ENCODE measurements around the gene HOMER1. TPM values are rescaled to one million over a fixed set of nuclear protein-coding genes. Genes with fewer than 3 reads are reported as not detected.
"Not testable (repeated sequence)": the region's sequence is repeated elsewhere in the genome, so short reads cannot be mapped to it uniquely, and the experiment has no call there.

Gene HOMER1
- total RNA-seq, 1 donor from 2014 or later, result 51.6 TPM

- ATAC-seq (no peak), DNase-seq (ENCODE audit: missing footprints) (no peak)
- intact Hi-C loops (cut with DNase I), result no loop called here
Observed at GRCh38 chr5:79386679-79387078, 127.3 kb downstream of the HOMER1 start.

- ATAC-seq; intact Hi-C loops (cut with DNase I); DNase-seq (ENCODE audit: missing footprints): not testable (repeated sequence)
Observed at GRCh38 chr5:79385126-79385525, 128.8 kb downstream of the HOMER1 start.

- intact Hi-C loops (cut with DNase I), result loop anchor here (5.0 kb wide), 1 partner anchor 134 kb away; the partner anchor contains the start of gene HOMER1
- peak; percentile 94 for ATAC-seq
- DNase-seq (ENCODE audit: missing footprints), result no peak
Observed at GRCh38 chr5:79378510-79379186, 135.3 kb downstream of the HOMER1 start.

GRCh38 chr5:79357398-79357797 is 156.5 kb downstream of the HOMER1 start:
- no peak for ATAC-seq
- DNase-seq (ENCODE audit: missing footprints), result no peak
- intact Hi-C loops (cut with DNase I), result no loop called here

DNA sequence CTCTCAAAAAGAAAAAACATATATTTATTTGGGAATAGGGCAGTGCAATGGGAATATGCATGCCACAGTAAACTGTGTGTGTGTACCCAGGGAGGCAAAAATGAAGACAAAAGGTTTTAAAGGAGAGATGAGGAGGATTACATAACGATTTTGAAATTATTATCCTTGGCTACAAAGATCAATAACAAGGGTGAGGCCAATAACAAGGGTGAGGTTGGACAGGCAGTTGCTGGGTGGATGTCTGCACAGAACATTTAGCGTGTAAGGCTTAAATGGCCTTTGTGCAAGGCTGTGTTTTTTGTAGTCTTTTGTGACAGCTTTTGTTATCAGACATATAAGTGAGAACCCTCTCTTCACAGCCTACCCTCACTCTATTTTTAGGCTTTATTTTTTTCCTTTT is 164.1 kb downstream of the HOMER1 start:
- no peak for ATAC-seq
- intact Hi-C loops (cut with DNase I), result no loop called here
- DNase-seq (ENCODE audit: missing footprints), result no peak

DNA sequence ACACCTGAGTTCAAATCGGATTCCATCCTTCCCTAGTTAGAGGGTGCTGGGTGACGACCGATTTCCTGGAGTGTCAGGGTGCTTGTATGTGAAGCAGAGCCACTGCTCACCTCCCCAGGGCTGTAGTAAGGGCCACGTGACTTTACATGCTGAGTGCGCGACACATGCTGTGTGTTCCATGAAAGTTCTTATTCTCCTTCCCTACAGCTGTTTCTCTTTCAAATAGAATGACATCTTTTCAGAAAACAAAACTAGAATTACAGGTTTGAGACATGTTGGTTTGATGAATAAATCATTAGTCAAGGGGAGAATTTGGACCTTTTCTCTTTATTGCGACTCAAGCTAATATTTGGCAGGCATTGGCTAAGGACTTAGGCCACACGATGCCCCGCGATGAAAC is 164.9 kb downstream of the HOMER1 start:
- no peak for ATAC-seq

DNA sequence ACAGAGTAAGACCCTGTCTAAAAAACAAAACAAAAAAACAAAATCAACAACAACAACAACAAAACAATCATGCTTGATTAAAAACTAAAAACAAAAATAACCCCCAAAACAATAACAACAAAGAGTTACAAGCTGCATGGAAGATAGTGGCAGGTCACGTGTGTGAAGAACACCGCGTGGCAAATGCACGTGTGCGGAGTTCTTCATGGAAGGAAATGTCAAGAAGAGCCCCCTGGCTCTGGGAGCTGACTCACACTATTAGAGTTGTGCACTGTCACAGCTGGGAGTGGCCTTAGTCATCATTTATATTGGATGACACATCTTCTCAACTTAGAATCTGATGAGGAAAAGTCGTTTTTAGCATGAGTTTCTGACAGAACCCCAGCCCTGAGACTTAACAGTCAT is 167.5 kb downstream of the HOMER1 start:
- intact Hi-C loops (cut with DNase I), result no loop called here
- DNase-seq (ENCODE audit: missing footprints), result no peak
- no peak for ATAC-seq

More for the DNA sequence above, 164.9 kb downstream of the HOMER1 start:
- intact Hi-C loops (cut with DNase I), result no loop called here
- no peak for DNase-seq (ENCODE audit: missing footprints)

DNA sequence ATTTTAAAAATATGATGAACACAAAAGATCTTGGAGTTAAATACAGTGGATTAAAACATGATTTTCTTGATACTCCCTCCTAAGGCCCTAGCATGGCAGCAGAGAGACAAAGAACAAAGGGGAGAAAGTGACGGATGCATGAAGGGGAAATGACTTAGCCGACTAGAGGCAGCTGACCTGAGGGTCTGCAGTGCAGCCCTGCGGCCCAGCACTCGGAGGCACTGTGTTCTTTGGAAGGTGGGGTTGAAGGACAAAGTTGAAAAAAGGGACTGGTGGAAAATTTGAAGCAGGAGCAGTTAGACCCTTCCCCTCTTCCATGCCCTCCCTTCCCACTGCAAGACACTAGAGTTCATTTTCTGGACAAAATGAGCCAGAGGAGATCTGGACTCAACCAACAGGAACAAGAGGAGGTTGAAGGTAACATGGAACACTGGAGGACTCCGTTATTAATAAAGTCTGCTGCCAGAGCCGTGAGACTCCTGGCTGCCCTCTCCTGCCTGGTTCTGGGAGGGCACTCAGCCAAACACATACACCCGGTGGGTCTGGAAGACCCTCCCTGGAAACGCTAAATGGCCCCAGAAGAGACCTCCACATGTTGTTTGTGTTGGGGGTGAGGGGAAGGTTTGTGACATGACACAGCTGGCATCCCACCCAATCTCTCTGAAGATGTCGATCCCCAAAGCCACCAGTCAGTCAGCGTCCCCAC is 179.9 kb downstream of the HOMER1 start:
- DNase-seq (ENCODE audit: missing footprints) (no peak), ATAC-seq (no peak)
- intact Hi-C loops (cut with DNase I), result no loop called here

DNA sequence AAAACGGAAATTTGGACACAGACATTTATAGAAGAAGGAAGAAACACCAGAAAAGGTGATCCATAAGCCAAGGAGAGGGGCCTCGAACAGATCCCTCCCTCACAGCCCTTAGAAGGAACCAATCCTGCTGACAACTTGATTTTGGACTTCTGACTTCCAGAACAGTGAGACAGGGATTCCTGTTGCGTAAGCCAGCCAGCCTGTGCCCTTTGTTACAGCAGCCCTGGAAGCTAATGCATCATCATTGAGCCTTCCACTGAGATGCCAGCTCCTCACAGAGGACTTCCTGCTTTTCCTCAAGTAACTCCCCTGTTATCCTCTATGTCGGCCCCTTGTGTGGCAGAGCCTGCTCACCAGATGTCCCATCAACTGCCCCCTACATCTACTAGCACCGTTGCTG is 183.9 kb downstream of the HOMER1 start:
- ATAC-seq (no peak), DNase-seq (ENCODE audit: missing footprints) (no peak)
- intact Hi-C loops (cut with DNase I), result no loop called here

- DNase-seq (ENCODE audit: missing footprints) (no peak), ATAC-seq (no peak)
- intact Hi-C loops (cut with DNase I), result no loop called here
Observed at GRCh38 chr5:79329453-79329852, 184.5 kb downstream of the HOMER1 start.

Other genes starting within 250 kb of the HOMER1 start
- 25.0 TPM for gene TENT2, start 98.3 kb upstream of the HOMER1 start, total RNA-seq
- gene CMYA5, start 175.7 kb upstream of the HOMER1 start, total RNA-seq, result 886 TPM